Mesenteric fat pad (tissue), 1 donor: ENCODE results near the gene HPS6. TPM values are rescaled to one million over a fixed set of nuclear protein-coding genes. Genes with fewer than 3 reads are reported as not detected.

Experiments
- total RNA-seq: library from RNA; stranded (reverse); fragmentation: NEBNext Ultra II Directional; extraction: Animal tissue kit (Norgen Biotek cat#: 25700); gene quantifications from one replicate; pipeline ENCODE4 v1.2.1, GENCODE V29; 2021
- donor health status: DM: yes; HTN: yes; CAD: no.

HPS6 gene
- total RNA-seq, 1 donor from 2014 or later, result 15.7 TPM

Other genes with a start within 250 kb of the HPS6 start
- gene OGA, start 246.9 kb upstream of the HPS6 start, total RNA-seq, result 92.7 TPM
- gene KCNIP2, start 221.5 kb upstream of the HPS6 start, total RNA-seq, result 151 TPM
- gene ARMH3, start 9.2 kb upstream of the HPS6 start, total RNA-seq, result 28.2 TPM
- 33.0 TPM for gene LDB1, start 55.0 kb downstream of the HPS6 start, total RNA-seq
- 49.7 TPM for gene PPRC1, start 67.7 kb downstream of the HPS6 start, total RNA-seq
- gene NOLC1, start 87.0 kb downstream of the HPS6 start, total RNA-seq, result 50.2 TPM
- 7.2 TPM for gene ELOVL3, start 160.9 kb downstream of the HPS6 start, total RNA-seq
- not detected for gene PITX3, start 176.2 kb downstream of the HPS6 start, total RNA-seq
- 34.9 TPM for gene GBF1, start 180.2 kb downstream of the HPS6 start, total RNA-seq